EH (cell line): ENCODE results near the gene DHX8.
A peak's percentile ranks its signal among the peaks of the same experiment; 100 is the strongest.

Experiments used
- DNase-seq: peaks from one replicate; pipeline ENCODE4 v3.0.0-alpha.2; 2015; ENCODE audit warnings: low read depth

The DHX8 gene

GRCh38 chr17:43526886-43527648 is 43.3 kb downstream of the DHX8 start:
- no peak for DNase-seq

- no peak for DNase-seq
Measured at GRCh38 chr17:43528319-43528987, 44.7 kb downstream of the DHX8 start.

GRCh38 chr17:43528988-43529814 is 45.4 kb downstream of the DHX8 start:
- DNase-seq, result no peak

GRCh38 chr17:43529947-43530287 is 46.1 kb downstream of the DHX8 start:
- no peak for DNase-seq

- peak; percentile 86 for DNase-seq
Measured at GRCh38 chr17:43530288-43531081, 46.7 kb downstream of the DHX8 start.

GRCh38 chr17:43531082-43531378 is 47.3 kb downstream of the DHX8 start:
- no peak for DNase-seq

GRCh38 chr17:43531955-43532354 is 48.2 kb downstream of the DHX8 start:
- DNase-seq, result no peak

GRCh38 chr17:43532581-43532980 is 48.8 kb downstream of the DHX8 start:
- DNase-seq, result no peak

GRCh38 chr17:43533699-43534098 is 49.9 kb downstream of the DHX8 start:
- DNase-seq, result no peak

GRCh38 chr17:43534909-43535308 is 51.1 kb downstream of the DHX8 start:
- no peak for DNase-seq

- peak; percentile 67 for DNase-seq
Measured at GRCh38 chr17:43536236-43536992, 52.6 kb downstream of the DHX8 start.

GRCh38 chr17:43540821-43541674 is 57.3 kb downstream of the DHX8 start:
- DNase-seq, result peak; percentile 39

GRCh38 chr17:43542859-43543258 is 59.1 kb downstream of the DHX8 start:
- DNase-seq, result no peak

- peak; percentile 18 for DNase-seq
Measured at GRCh38 chr17:43543300-43543699, 59.5 kb downstream of the DHX8 start.

GRCh38 chr17:43543771-43544575 is 60.2 kb downstream of the DHX8 start:
- no peak for DNase-seq

GRCh38 chr17:43545383-43545632 is 61.5 kb downstream of the DHX8 start:
- no peak for DNase-seq

- peak; percentile 93 for DNase-seq
Measured at GRCh38 chr17:43546319-43547188, 62.8 kb downstream of the DHX8 start, which contains the start of gene ETV4. TSS of gene ETV4 (minus strand) at chr17:43546340. CDS start at chr17:43545617, 723 bp downstream.

GRCh38 chr17:43547189-43547550 is 63.4 kb downstream of the DHX8 start:
- no peak for DNase-seq

GRCh38 chr17:43547659-43548256 is 64.0 kb downstream of the DHX8 start:
- no peak for DNase-seq
